ENCODE measurements around the gene CAMK1D. TPM values are rescaled to one million over a fixed set of nuclear protein-coding genes. Genes with fewer than 3 reads are reported as not detected.
"Not testable (repeated sequence)": the region's sequence is repeated elsewhere in the genome, so short reads cannot be mapped to it uniquely, and the experiment has no call there.

Gene CAMK1D
- total RNA-seq: 10 to 100 TPM; 26.4 to 44.1 (median 27.6) TPM
- polyA plus RNA-seq: 15.2 TPM
- long read RNA-seq, donor 1, full-length matches to known transcripts: 2 of 36 reads
- long read RNA-seq, donor 1, partial matches to known transcripts: 7 of 36 reads
- long read RNA-seq, donor 1, other reads (novel, unspliced or antisense): 27 of 36 reads
- long read RNA-seq, donor 2, partial matches to known transcripts: 1 of 12 reads
- long read RNA-seq, donor 2, other reads (novel, unspliced or antisense): 11 of 12 reads
- long read RNA-seq, donor 3, partial matches to known transcripts: 22 of 79 reads
- long read RNA-seq, donor 3, other reads (novel, unspliced or antisense): 57 of 79 reads
- long read RNA-seq, donor 4, partial matches to known transcripts: 3 of 9 reads
- long read RNA-seq, donor 4, other reads (novel, unspliced or antisense): 6 of 9 reads

DNA sequence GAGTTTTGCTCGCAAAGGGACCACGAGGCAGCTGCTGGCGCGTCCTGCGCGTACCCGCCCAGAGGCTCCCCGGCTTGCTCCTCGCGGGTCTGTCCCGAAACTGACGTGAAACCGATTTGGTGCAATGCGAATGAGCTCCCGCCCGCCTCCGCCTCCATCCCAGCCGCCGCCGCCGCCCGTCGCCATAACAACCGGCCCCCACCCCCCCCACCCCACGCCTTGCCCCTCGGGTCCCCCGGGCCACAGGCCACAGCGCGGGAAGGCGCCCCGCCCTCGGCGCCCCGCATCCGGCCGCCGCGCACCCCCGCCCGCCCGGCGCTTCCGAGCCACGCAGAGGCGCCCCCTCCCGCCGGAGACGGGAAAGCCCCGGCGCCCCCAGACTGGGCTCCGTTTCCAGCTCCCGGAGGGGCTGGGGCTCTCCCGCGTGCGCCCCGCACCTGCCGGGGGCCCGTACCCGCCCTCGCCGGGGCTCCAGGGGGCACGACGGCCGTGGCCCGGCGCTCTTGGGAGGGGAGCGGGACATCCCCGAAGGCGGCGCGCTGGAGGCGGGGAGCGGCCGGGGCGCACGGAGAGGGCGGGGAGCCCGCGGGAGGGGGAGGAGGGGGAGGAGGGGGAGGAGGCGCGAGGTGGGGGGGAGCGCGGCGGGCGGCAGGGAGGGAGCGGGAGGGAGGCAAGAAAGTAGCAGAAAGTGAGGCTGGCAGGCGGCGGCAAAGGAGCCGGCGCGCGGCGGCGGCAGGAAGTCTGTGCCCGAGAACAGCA, at the start of gene CAMK1D:
TSS of gene CAMK1D (plus strand) at position 678 of the 759 bp plus-strand sequence.
- Histone ChIP-seq H3K4me1 (ENCODE audit: control insufficient read depth, insufficient read depth, low read length) (no peaks in the 10 kb centered on the region), H3K9me3 (ENCODE audit: control insufficient read depth, low read length) (no peaks in the 10 kb centered on the region), H3K4me3 (ENCODE audit: low read length) (peak within 1 kb of the TSS; percentile 97), H3K27ac (ENCODE audit: low read length) (peak within 1 kb of the TSS; percentile 89), H3K27me3 (ENCODE audit: control insufficient read depth, insufficient read depth) (no peaks in the 10 kb centered on the region)
- DNase-seq: peak; percentile 88 to 96 (median 95)
- WGBS: under 1% methylated on average over 94 of the region's 95 CpGs
- intact Hi-C loops (cut with DNase I): loop anchor here in 2 of 4 donors (5.0 to 10.0 kb wide), 3 partner anchors 82 to 138 kb away; no protein-coding TSS in a partner anchor
- ATAC-seq: peak; percentile 85 to 89

DNA sequence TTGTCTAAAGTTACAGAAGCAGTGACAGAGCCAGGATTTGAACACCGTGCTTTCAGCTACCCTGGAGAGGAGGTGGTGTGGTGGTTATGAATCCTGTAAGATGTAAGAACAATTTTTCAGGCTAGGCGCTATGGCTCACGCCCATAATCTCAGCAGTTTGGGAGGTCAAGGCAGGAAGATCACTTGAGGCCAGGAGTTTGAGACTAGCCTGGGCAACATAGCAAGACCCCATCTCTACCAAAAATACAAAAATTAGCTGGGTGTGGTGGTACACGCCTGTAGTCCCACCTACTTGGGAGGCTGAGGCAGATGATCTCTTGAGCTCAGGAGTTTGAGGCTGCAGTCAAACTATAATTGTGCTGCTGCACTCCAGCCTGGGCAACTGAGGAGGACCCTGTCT, 48.3 kb upstream of the CAMK1D start:
- H3K27me3 ChIP-seq (ENCODE audit: control insufficient read depth, insufficient read depth); DNase-seq; H3K9me3 ChIP-seq (ENCODE audit: control insufficient read depth, low read length); ATAC-seq; H3K4me1 ChIP-seq (ENCODE audit: control insufficient read depth, insufficient read depth, low read length); H3K4me3 ChIP-seq (ENCODE audit: low read length); H3K27ac ChIP-seq (ENCODE audit: low read length); intact Hi-C loops (cut with DNase I): not testable (repeated sequence)
- 95% methylated on average over 4 of the region's 4 CpGs for whole genome bisulfite sequencing

DNA sequence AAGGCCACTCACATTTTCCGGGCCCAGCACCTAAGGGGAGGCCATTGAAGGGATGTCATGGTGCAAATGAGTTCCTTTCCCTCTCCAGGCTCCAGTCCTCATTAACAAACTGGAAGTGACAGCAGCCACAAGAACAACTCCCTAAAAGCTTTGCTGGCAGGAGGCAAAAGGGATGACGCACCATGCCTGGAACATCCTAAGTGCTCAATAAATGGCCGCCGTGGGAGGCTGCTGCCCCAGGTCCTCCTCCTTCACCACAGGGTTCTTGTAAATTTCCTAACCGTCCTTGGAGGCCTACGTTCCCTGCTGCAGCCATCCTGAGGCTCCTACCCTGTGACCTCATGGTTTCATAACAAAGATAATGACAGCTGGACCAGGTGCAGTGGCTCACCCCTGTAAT, 41.3 kb upstream of the CAMK1D start:
- Histone ChIP-seq H3K27me3 (ENCODE audit: control insufficient read depth, insufficient read depth) (no peaks in the 10 kb centered on the region), H3K4me3 (ENCODE audit: low read length) (no peak overlapping the region), H3K27ac (ENCODE audit: low read length) (no peak overlapping the region), H3K9me3 (ENCODE audit: control insufficient read depth, low read length) (no peaks in the 10 kb centered on the region), H3K4me1 (ENCODE audit: control insufficient read depth, insufficient read depth, low read length) (no peaks in the 10 kb centered on the region)
- DNase-seq (no peak), ATAC-seq (no peak)
- WGBS: 87% methylated on average over 6 of the region's 6 CpGs
- intact Hi-C loops (cut with DNase I): no loop called here

DNA sequence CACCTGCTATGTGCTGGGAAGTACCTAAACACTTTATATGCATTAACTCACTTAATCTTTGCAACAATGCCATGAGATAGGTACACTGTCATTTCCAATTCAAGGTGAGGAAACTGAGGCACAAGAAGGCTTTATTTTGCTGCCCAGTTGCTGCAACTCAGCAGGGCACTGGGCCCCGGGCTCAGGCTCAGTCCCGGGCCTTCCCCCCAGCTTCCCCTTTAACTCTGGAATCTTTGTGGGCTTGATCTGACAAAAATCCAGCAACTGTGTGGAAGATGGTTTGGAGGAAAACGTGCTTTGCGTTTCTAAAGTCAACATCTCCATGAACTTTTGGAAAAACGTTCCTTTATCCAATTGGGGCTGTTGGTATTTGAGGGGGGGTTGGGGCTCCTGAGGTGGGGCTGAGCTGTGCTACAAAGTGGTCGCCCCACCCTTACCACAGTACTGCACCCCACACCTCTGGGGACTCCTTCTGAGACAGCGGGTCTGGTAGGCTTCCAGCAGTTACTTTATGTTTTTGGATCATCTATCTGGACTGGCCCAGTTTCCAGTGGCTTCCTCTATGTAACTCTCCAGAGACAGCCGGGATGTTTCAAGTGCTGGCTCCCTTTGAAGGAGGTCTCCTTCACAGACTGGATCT, 40.5 kb upstream of the CAMK1D start:
- Histone ChIP-seq H3K9me3 (ENCODE audit: control insufficient read depth, low read length) (no peaks in the 10 kb centered on the region), H3K4me1 (ENCODE audit: control insufficient read depth, insufficient read depth, low read length) (no peaks in the 10 kb centered on the region), H3K27ac (ENCODE audit: low read length) (no peak overlapping the region), H3K4me3 (ENCODE audit: low read length) (no peak overlapping the region), H3K27me3 (ENCODE audit: control insufficient read depth, insufficient read depth) (no peaks in the 10 kb centered on the region)
- no peak for ATAC-seq
- no peak for DNase-seq
- WGBS: 61% methylated on average over 8 of the region's 8 CpGs
- intact Hi-C loops (cut with DNase I): no loop called here

DNA sequence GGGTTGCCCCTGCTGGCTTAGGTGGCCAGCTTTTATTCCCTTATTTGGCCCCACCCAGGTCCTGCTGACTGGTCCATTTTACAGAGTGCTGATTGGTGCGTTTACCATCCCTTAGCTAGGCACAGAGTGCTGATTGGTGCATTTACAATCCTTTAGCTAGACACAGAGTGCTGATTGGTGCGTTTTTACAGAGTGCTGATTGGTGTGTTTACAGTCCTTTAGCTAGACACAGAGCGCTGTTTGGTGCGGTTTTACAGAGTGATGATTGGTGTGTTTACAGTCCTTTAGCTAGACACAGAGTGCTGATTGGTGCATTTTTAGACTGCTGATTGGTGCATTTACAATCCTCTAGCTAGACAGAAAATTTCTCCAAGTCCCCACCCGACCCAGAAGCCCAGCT, 39.6 kb upstream of the CAMK1D start:
- WGBS: 76% methylated on average over 5 of the region's 5 CpGs
- H3K9me3 ChIP-seq (ENCODE audit: control insufficient read depth, low read length); H3K27ac ChIP-seq (ENCODE audit: low read length); H3K4me1 ChIP-seq (ENCODE audit: control insufficient read depth, insufficient read depth, low read length); H3K27me3 ChIP-seq (ENCODE audit: control insufficient read depth, insufficient read depth); H3K4me3 ChIP-seq (ENCODE audit: low read length); intact Hi-C loops (cut with DNase I); ATAC-seq; DNase-seq: not testable (repeated sequence)

DNA sequence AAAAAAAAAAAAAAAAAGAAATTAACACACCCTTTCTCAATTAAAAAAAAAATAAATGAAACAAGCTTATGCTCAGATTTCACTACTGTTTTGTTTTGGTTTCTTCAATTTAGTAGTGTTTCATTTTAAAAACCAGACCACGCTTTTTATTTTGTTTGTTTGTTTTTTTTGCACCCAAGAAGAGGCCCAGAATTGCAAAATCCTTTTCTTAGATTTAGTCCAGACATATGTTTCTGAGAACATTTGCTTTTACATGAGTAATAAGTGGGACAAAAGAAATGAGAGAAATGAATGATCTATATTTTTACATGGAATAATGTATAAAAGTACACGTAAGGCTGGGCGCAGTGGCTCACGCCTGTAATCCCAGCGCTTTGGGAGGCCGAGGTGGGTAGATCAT, 34.5 kb upstream of the CAMK1D start:
- WGBS: 94% methylated on average over 6 of the region's 6 CpGs
- no peak for ATAC-seq

DNA sequence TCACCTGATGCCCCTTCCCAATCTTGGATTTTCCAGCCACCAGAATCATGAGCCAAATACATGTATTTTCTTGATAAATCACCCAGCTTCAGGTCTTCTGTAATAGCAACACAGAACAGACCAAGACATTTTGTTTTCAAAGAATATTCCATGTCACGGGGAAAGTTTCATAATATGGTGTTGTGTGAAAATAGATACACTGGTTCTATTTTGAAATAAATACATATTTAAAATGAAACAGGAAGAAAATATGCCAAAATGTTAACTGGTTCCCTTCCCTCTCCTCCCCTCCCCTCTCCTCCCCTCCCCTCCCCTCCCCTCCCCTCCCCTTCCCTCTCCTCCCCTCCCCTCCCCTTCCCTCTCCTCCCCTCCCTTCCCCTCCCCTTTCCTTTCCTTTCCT, 30.3 kb upstream of the CAMK1D start:
- intact Hi-C loops (cut with DNase I): no loop called here
- DNase-seq (no peak), ATAC-seq (no peak)
- Histone ChIP-seq H3K9me3 (ENCODE audit: control insufficient read depth, low read length) (no peaks in the 10 kb centered on the region), H3K4me3 (ENCODE audit: low read length) (no peak overlapping the region), H3K27me3 (ENCODE audit: control insufficient read depth, insufficient read depth) (no peaks in the 10 kb centered on the region), H3K27ac (ENCODE audit: low read length) (no peak overlapping the region), H3K4me1 (ENCODE audit: control insufficient read depth, insufficient read depth, low read length) (no peaks in the 10 kb centered on the region)
- WGBS: 81% methylated on average over 1 of the region's 1 CpG

More for the DNA sequence above, 34.5 kb upstream of the CAMK1D start:
- H3K27ac ChIP-seq (ENCODE audit: low read length): no peak overlapping the region
- no peaks in the 10 kb centered on the region for H3K27me3 ChIP-seq (ENCODE audit: control insufficient read depth, insufficient read depth)
- no peaks in the 10 kb centered on the region for H3K4me1 ChIP-seq (ENCODE audit: control insufficient read depth, insufficient read depth, low read length)
- no peak for DNase-seq
- H3K4me3 ChIP-seq (ENCODE audit: low read length): no peak overlapping the region
- no peaks in the 10 kb centered on the region for H3K9me3 ChIP-seq (ENCODE audit: control insufficient read depth, low read length)
- intact Hi-C loops (cut with DNase I): no loop called here

DNA sequence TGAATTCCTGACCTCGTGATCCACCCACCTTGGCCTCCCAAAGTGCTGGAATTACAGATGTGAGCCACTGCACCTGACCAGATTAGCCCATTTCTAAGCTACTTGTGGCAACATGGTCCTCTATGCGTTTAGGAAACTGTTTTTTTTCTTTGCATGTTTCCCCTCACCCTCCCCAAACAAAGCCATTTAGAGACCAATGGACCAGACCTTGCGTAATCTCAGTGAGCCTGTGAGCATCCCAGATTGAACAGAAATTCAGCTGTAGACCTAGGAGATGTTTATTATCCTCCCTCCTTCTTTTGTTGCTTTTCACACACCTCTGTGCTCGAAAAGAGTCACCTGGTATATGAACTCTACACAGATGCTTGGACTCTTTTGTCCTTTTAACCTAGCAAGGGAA, 28.5 kb upstream of the CAMK1D start:
- H3K4me3 ChIP-seq (ENCODE audit: low read length): no peak overlapping the region
- no peaks in the 10 kb centered on the region for H3K9me3 ChIP-seq (ENCODE audit: control insufficient read depth, low read length)
- DNase-seq: no peak
- no peaks in the 10 kb centered on the region for H3K4me1 ChIP-seq (ENCODE audit: control insufficient read depth, insufficient read depth, low read length)
- no peaks in the 10 kb centered on the region for H3K27me3 ChIP-seq (ENCODE audit: control insufficient read depth, insufficient read depth)
- no peak overlapping the region for H3K27ac ChIP-seq (ENCODE audit: low read length)
- WGBS: 90% methylated on average over 4 of the region's 4 CpGs
- no peak for ATAC-seq
- intact Hi-C loops (cut with DNase I): no loop called here

DNA sequence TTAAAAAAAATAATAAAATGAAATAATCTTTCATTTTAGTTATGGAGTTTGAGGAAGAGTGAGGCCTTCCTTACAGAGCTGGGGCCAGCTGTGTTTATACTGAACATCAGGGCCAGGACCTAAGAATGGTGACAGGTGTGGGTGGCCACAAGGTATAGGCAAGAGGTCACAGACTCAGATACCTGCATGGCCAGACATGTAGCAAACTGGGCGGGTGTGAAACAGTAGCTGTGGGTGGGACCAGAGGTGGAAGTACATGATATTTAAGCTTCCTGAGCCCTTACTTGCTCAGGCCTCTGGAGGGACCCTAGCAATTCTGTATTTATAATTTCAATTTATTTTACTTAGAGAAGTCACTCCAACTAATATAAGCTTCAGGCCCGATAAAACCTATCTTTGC, 27.7 kb upstream of the CAMK1D start:
- Histone ChIP-seq H3K4me3 (ENCODE audit: low read length) (no peak overlapping the region), H3K9me3 (ENCODE audit: control insufficient read depth, low read length) (no peaks in the 10 kb centered on the region), H3K27me3 (ENCODE audit: control insufficient read depth, insufficient read depth) (no peaks in the 10 kb centered on the region), H3K27ac (ENCODE audit: low read length) (no peak overlapping the region), H3K4me1 (ENCODE audit: control insufficient read depth, insufficient read depth, low read length) (no peaks in the 10 kb centered on the region)
- DNase-seq (no peak), ATAC-seq (no peak)
- 86% methylated on average over 2 of the region's 2 CpGs for WGBS
- intact Hi-C loops (cut with DNase I): no loop called here

DNA sequence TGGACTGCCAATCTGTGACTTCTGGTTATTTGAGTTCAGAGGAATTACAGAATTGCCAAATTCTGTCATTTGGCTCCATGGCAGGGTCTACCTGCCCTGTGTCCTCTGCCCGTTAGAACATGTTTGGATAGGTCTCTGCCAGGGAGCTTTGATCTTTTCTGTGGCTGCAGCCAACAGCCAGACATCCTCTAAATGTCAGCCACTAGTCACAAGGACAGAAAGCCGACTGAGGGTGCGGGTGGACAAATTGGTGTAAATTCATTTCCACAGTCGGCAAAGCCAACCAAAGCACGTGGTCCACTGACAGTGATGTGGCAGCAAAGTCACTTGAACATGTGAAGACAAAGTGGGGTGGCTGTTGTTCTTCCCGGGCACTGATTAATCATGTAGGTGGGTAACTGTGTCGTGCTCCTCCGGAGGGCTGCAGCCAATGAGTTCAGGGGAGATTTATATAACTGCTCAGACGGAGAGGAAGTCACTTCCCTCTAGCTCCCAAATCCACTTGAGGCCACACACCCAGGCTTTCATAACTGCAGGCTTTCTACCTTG, 26.7 kb upstream of the CAMK1D start:
- Histone ChIP-seq H3K27ac (ENCODE audit: low read length) (peak overlapping the region; percentile 8), H3K9me3 (ENCODE audit: control insufficient read depth, low read length) (no peaks in the 10 kb centered on the region)
- peak; percentile 36 to 65 for ATAC-seq

DNA sequence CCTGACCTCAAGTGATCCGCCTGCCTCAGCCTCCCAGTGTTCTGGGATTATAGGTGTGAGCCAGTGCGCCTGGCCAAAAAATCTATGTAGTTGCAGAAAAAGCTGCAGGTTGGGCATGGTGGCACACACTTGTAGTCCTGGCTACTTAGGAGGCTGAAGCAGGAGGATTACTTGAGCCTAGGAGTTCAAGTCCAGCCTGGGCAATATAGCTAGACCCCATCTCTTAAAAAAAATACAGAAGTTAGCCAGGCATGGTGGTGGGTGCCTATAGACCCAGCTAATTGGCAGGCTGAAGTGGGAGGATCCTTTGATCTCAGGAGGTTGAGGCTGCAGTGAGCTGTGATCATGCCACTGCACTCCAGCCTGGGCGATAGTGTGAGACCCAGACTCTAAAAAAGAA, 24.8 kb upstream of the CAMK1D start:
- no peaks in the 10 kb centered on the region for H3K4me1 ChIP-seq (ENCODE audit: control insufficient read depth, insufficient read depth, low read length)
- intact Hi-C loops (cut with DNase I): no loop called here
- no peak overlapping the region for H3K27ac ChIP-seq (ENCODE audit: low read length)
- H3K4me3 ChIP-seq (ENCODE audit: low read length): no peak overlapping the region
- DNase-seq: no peak
- no peaks in the 10 kb centered on the region for H3K27me3 ChIP-seq (ENCODE audit: control insufficient read depth, insufficient read depth)
- WGBS: 96% methylated on average over 3 of the region's 3 CpGs
- no peaks in the 10 kb centered on the region for H3K9me3 ChIP-seq (ENCODE audit: control insufficient read depth, low read length)
- ATAC-seq: no peak

More for the DNA sequence above, 26.7 kb upstream of the CAMK1D start:
- H3K4me3 ChIP-seq (ENCODE audit: low read length): no peak overlapping the region
- 61% methylated on average over 9 of the region's 9 CpGs for WGBS
- intact Hi-C loops (cut with DNase I): no loop called here
- DNase-seq: no peak
- no peaks in the 10 kb centered on the region for H3K27me3 ChIP-seq (ENCODE audit: control insufficient read depth, insufficient read depth)
- H3K4me1 ChIP-seq (ENCODE audit: control insufficient read depth, insufficient read depth, low read length): no peaks in the 10 kb centered on the region
